NCI-H128 (cell line): Measurements from ENCODE around the gene MED12L.
A peak's percentile ranks its signal among the peaks of the same experiment; 100 is the strongest.
"Not testable (repeated sequence)": the region's sequence is repeated elsewhere in the genome, so short reads cannot be mapped to it uniquely, and the experiment has no call there.

Experiments
- DNase-seq: peaks from one replicate; lab custom pipeline; 2025; ENCODE audit not compliant: unreplicated experiment; lab: John Stamatoyannopoulos, UW

MED12L gene

GRCh38 chr3:151135541-151136337 is 50.3 kb downstream of the MED12L start:
- DNase-seq, result no peak

DNA sequence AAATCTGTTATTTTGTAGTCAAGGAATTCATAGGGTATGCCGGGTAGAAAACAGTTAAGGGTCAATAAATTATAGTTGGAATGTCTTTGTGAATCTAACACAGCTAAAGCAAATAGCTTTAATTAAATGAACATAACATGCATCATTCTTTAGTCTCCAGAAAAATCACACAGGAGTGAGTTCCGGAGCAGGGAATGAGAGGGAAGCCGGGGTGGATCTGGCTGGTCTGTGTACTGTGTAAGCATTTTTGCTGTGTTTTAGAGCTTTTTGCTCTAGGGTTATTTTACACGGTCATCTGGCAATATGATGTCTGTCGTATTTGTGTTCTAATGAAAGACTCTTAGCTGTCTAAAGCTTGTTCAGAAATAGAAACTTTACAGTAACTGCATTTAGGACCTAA is 57.5 kb downstream of the MED12L start:
- DNase-seq, result no peak

- no peak for DNase-seq
These were observed 58.6 kb downstream of the MED12L start for GRCh38 chr3:151144016-151144415.

DNA sequence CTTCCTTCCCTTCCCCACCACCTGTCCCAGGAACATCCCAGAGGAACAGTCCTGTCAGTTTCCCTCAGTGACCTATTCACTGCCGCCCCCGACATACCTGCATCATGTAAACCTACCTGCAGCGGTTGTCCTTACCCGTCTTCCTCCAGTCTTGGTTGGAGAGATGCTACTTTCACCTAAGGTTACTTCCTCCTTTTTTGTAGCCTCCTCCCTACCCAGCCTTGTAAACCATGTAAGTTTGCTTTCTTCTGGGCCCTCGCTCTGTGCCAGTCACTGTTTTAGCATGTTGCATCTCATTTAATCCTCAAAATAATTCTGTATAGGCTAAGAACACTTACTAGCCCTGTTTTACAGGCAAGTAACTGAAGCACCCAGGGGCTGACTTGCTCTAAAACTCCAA is 59.3 kb downstream of the MED12L start:
- no peak for DNase-seq

DNA sequence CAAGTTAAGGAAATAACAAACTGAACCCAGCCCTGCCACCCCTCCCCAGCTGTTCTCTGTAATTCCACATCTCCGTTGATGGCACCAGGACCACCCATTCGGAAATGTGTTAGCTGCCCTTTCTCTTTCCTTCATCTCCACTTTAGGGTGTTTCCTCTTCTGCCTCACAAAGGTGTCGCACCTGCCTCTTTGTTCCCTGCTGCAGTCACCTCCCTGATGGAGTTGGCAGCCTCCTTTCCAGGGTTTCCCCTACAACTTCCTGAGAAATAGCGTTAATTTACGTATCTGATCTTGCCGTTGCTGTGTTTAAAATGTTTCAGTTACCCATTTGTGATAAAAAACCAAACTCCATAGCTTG is 60.2 kb downstream of the MED12L start:
- DNase-seq, result no peak

DNA sequence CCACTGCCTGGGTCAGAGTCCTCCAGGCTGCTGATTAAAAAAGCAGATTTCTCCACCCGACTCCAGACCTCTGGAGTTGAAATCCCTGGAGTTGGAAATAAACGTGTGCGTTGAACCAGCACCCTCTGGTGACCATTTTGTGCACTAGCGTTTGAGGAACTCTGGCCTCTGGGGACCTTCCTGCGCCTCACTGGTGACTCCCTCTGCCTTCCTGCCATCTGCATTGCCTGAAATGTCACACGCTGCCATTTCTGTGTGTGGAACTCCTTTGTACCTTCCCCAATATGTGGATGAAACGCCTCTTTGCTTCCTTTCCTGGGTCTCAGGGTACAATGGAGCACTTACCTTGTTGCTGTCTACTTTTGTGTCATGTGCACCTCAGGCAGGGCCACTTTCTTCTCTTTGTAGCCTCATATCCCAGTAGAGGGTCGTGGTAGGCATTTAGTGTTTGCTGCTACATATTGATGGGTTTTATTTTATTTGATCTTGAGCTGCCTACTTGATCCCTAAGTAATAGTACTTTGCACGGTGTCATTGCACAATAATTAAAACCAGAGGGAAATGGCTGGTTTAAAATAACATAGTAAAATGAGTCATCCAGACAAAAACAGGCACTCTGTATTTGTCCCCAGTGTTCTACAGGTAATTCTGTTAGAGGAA is 60.7 kb downstream of the MED12L start:
- peak; percentile 80 for DNase-seq

GRCh38 chr3:151146731-151147091 is 61.2 kb downstream of the MED12L start:
- no peak for DNase-seq

DNA sequence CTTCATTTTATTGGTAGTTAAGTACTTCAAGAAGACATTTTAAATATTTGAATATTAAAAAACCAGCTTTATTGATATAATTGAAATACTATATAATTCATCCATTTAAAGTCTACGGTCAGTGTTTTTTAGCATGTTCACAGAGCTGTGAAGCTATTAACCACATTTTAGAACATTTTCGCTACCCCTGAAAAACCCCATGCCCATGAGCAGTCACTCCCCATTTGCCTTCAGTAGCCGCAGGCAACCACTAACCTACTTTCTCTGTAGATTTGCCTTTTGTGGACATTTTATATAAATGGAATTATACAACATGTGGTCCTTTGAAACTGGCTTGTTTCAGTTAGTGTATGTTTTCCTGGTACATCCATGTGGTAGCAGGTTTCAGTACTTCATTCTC is 61.8 kb downstream of the MED12L start:
- no peak for DNase-seq

DNA sequence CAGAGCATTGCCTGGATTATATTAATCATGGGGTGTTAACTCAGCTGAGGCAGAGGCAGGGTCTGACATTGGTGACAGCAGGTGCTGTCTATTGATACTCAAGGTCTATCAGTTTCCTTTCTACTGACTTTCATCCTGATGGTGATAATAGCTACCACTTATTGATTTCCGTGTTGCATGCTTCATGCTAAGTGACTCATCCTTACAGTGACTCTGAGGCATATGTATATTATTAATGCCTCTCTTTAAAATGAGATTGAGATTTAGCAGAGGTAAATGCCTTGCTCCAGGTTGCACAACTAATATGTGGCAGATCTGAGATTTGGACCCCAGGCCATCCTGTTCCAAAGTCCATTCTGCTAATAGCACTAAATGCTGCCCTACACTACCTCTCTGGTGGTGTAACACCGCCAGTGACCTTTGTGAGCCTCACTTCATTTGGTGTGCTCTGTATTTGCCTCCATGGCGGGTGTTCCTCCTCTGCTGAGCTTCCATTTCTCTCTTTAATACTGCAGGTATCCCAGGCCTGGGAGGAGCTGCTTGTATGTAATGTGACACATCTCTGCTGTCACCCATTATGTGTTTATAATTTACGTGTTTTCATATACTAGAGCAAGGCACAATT is 67.1 kb downstream of the MED12L start:
- DNase-seq, result no peak

- DNase-seq, result no peak
These were observed 69.1 kb downstream of the MED12L start for GRCh38 chr3:151154566-151154965.

DNA sequence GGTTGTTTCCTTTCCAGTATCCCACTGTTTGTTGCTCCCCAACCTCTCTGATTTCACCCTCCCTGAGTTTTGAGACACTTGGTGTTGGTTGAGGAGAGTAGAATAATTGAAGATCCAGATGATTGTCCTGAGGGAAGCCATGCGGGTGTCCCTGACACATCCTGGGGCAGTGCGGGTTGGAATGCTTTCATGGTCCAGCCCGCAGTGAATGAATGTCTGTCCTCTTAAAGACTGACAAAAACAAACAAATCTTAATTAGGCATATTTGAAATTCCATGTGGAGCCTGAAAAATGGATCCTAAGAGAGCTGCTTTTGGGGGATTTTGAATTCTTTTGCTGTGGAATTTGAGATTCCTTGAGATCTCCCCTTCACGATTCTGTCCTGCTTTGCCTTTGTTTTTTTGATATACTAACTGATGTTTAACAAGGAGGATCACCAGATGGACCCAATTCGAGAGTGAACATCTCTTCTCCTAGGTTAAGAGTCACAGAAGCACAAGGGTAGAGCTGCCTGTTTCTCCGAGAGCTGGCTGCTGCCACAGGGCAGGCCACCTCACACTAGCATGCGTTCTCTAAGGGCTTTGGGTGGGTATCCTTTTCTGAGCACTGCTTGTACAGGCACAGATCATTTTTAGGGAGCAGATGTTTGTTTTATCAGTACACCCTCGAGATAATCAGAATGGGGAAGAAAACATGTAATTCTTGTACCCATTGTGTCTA is 70.1 kb downstream of the MED12L start:
- DNase-seq, result no peak

GRCh38 chr3:151156618-151157216 is 71.3 kb downstream of the MED12L start:
- DNase-seq, result no peak

DNA sequence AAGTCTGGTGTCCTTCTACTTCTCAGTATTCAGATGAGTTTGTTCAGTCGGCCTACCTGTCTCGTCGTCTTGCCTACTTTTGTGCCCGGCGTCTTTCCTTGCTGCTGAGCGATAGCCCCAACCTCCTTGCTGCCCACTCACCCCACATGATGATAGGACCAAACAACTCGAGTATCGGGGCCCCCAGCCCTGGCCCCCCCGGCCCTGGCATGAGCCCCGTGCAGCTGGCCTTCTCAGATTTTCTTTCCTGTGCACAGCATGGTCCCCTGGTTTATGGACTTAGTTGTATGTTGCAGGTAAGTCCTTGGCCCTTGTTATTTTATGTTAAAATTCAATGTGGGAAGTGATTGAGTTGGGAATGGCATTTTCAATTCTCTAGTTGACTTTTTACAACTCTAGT is 74.3 kb downstream of the MED12L start:
- DNase-seq, result no peak

DNA sequence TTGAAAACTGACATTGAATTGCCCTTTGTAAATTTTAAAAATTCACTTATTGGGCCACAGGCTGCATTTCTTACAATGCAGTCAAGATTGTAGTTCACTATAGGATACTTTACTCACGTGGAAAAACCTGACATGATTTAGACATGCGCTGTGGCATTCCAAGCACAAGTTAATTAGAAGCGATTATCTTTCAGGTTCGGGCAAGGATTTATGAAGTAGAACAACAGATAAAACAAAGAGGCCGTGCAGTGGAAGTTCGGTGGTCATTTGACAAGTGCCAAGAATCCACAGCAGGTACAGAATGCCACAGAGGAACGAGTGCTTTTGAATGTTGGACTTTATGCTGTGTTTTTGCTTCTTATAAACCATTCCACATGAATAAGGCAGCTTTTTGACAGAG is 79.8 kb downstream of the MED12L start:
- no peak for DNase-seq

- DNase-seq, result no peak
These were observed 80.7 kb downstream of the MED12L start for GRCh38 chr3:151166161-151166560.

GRCh38 chr3:151168269-151169094 is 83.0 kb downstream of the MED12L start:
- DNase-seq, result peak; percentile 35

GRCh38 chr3:151169262-151169947 is 83.9 kb downstream of the MED12L start:
- no peak for DNase-seq

DNA sequence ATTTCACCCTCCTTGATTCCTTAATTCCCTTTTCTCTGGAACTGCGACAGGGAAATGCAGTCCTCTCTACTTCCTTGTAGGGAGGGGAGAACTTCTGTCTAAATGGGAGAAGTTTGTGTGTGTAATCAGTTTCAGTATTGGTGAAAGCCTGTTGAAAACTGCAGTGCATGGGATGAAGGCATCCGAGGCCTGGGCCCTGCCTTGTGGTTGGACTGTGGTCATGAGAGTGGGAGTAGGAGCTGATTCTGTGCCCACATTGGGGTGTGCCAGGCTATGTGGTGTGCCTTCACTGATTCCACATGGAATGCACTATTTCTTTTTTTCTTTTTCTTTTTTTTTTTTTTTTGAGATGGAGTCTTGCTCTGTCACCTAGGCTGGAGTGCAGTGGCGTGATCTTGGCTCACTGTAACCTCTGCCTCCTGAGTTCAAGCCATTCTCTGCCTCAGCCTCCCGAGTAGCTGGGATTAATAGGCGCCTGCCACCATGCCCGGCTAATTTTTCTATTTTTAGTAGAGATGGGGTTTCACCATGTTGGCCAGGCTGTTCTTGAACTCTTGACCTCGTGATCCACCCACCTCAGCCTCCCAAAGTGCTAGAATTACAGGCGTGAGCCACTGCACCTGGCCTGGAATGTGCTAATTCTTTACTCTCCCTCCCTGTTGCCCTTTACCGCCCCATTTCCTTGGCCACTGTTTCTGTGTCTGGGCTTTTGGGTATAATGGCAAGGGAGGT is 84.7 kb downstream of the MED12L start:
- not testable (repeated sequence) for DNase-seq

DNA sequence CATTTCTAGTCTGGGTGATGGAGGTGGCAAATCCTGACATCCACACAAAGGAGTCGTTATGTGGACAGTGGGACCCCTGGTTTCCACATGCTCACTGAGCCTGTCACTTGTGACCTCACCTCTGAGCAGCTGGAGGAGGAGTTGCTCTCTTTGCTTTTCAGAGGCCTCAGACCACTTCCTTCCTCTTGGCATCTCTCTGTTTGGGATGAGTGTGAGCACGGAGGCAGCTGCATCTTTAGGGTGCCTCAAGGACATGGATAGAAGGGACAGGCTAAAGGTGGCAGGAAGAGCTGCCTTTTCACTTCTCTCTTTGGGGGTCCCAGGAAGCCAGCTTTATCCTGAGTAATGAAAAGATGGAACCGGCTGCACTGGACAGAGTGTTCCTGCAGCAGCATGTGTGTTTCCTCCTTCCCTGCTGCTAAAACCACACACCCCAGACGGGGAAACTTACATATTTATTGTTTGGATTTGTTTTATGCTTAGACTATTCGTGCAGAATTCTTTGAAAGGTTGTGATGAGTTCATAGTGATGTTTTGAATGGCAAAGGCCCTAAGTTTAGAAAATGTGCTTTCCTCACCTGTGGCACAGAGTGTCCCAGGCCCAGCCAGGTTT is 85.8 kb downstream of the MED12L start:
- DNase-seq, result no peak
